B cell (primary cell): ENCODE measurements around the gene MPP1.

ENCODE experiments used
- CTCF ChIP-seq: fragments of 200-600 bp; IDR thresholded peaks from one replicate; pipeline ENCODE4 v1.8.0; 2022; ENCODE audit warnings: antibody characterized with exemption, mild to moderate bottlenecking
- EZH2 ChIP-seq: IDR thresholded peaks from 2 replicates; pipeline ENCODE4 v1.6.1; 2012; ENCODE audit warnings: borderline replicate concordance, low read depth, mild to moderate bottlenecking, moderate library complexity, low read length; ENCODE audit not compliant: insufficient read depth, poor library complexity, severe bottlenecking

DNA sequence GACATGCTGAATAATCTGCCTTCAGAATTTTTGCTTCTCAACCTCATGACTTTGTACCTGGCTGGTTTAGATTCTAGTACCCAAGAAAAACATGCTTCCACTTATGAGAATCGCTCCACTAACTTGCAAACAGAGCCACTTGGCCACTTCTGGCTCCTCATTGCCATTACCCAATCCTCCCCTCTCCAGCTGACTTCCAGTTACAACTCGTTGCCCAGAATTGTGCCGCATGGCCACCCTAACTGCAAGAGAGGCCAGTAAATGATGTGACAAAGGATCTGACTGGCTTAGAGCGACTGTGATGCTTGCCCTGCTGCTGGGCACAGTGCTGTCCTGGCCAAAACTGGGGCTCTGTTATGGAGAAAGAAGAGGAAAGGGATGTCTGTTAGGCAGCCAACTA, 46.6 kb downstream of the MPP1 start:
- TF ChIP-seq CTCF = no peak
- TF ChIP-seq EZH2 = no peak
